WTC11 (cell line): ENCODE results near the gene JAKMIP1. TPM values are rescaled to one million over a fixed set of nuclear protein-coding genes. Genes with fewer than 3 reads are reported as not detected.

Source experiments
- ATAC-seq: fragments of 200-7000 bp; cut with Tn5 transposase; 2 replicates; pipeline ENCODE4 v1.10.0; 2021; ENCODE audit warnings: mild to moderate bottlenecking, moderate library complexity
- CTCF ChIA-PET: fragments of 300-600 bp; sonication (Branson Sonifier 250); formaldehyde crosslinking; loops from one replicate; lab custom pipeline; 2021; ENCODE audit warnings: antibody characterized with exemption; lab: Charles Lee
- POLR2A ChIA-PET: fragments of 350-600 bp; sonication (Branson Sonifier 250); formaldehyde crosslinking; loops from one replicate; lab custom pipeline; 2021; ENCODE audit warnings: antibody characterized with exemption; lab: Charles Lee
- DNase-seq: peaks from one replicate; pipeline ENCODE4 v3.0.0; 2021; ENCODE audit warnings: low spot score
- H3K27ac Mint-ChIP-seq: 2 replicates; pipeline ENCODE4 v1.8.0; 2021; ENCODE audit warnings: mixed read lengths
- H3K27me3 Mint-ChIP-seq: 2 replicates; pipeline ENCODE4 v1.8.0; 2021; ENCODE audit warnings: low read depth, mild to moderate bottlenecking, moderate library complexity, mixed read lengths
- H3K36me3 Mint-ChIP-seq: 2 replicates; pipeline ENCODE4 v1.8.0; 2021; ENCODE audit warnings: mixed read lengths
- H3K4me1 Mint-ChIP-seq: 2 replicates; pipeline ENCODE4 v1.8.0; 2022; ENCODE audit warnings: mixed read lengths
- H3K4me3 Mint-ChIP-seq: 2 replicates; pipeline ENCODE4 v1.8.0; 2021; ENCODE audit warnings: mild to moderate bottlenecking, moderate library complexity, mixed read lengths
- H3K9me3 Mint-ChIP-seq: 2 replicates; pipeline ENCODE4 v1.8.0; 2021; ENCODE audit warnings: mixed read lengths
- ATF2 ChIP-seq: sonication (generic); formaldehyde crosslinking; IDR thresholded peaks from 2 replicates; pipeline ENCODE4 v1.8.1; 2022; ENCODE audit warnings: low read depth, missing genetic modification reagents, borderline replicate concordance
- CBFB ChIP-seq: sonication (generic); formaldehyde crosslinking; IDR thresholded peaks from 2 replicates; pipeline ENCODE4 v1.8.1; 2022; ENCODE audit warnings: mild to moderate bottlenecking, low read depth, missing genetic modification reagents
- CTCF ChIP-seq: fragments of 200-600 bp; IDR thresholded peaks from 2 replicates; pipeline ENCODE4 v1.8.0; 2022; ENCODE audit warnings: antibody characterized with exemption
- ELF4 ChIP-seq: sonication (generic); formaldehyde crosslinking; IDR thresholded peaks from 2 replicates; pipeline ENCODE4 v1.8.1; 2022; ENCODE audit warnings: low read depth, mild to moderate bottlenecking, moderate library complexity, missing genetic modification reagents
- ESRRA ChIP-seq: sonication (generic); formaldehyde crosslinking; IDR thresholded peaks from 2 replicates; pipeline ENCODE4 v1.8.1; 2022; ENCODE audit warnings: mild to moderate bottlenecking, missing genetic modification reagents, borderline replicate concordance
- ETV6 ChIP-seq: sonication (generic); formaldehyde crosslinking; IDR thresholded peaks from 2 replicates; pipeline ENCODE4 v1.8.1; 2022; ENCODE audit warnings: mild to moderate bottlenecking, missing genetic modification reagents
- FOXP1 ChIP-seq: sonication (generic); formaldehyde crosslinking; IDR thresholded peaks from 2 replicates; pipeline ENCODE4 v1.8.0; 2022; ENCODE audit warnings: missing genetic modification reagents, mild to moderate bottlenecking, moderate library complexity, borderline replicate concordance
- GRHL2 ChIP-seq: fragments of 250-450 bp; sonication (Bioruptor Pico); IDR thresholded peaks from 2 replicates; pipeline ENCODE4 v1.8.0; 2022; ENCODE audit warnings: mild to moderate bottlenecking, moderate library complexity; ENCODE audit not compliant: insufficient replicate concordance, severe bottlenecking
- NR1H2 ChIP-seq: sonication (generic); formaldehyde crosslinking; IDR thresholded peaks from 2 replicates; pipeline ENCODE4 v1.9.0; 2021; ENCODE audit warnings: mild to moderate bottlenecking, moderate library complexity, missing genetic modification reagents
- NR3C1 ChIP-seq: sonication (generic); formaldehyde crosslinking; conservative IDR thresholded peaks from 2 replicates; pipeline ENCODE4 v1.8.1; 2023; ENCODE audit warnings: low read depth, mild to moderate bottlenecking, missing genetic modification reagents
- PRDM15 ChIP-seq: sonication (generic); formaldehyde crosslinking; IDR thresholded peaks from 2 replicates; pipeline ENCODE4 v1.8.0; 2022; ENCODE audit warnings: missing genetic modification reagents
- TEAD4 ChIP-seq: sonication (generic); formaldehyde crosslinking; IDR thresholded peaks from 2 replicates; pipeline ENCODE4 v1.8.0; 2022; ENCODE audit warnings: mild to moderate bottlenecking, missing genetic modification reagents
- TP53 ChIP-seq: sonication (generic); formaldehyde crosslinking; IDR thresholded peaks from 2 replicates; pipeline ENCODE4 v1.8.1; 2023; ENCODE audit warnings: mild to moderate bottlenecking, missing genetic modification reagents
- ZNF121 ChIP-seq: sonication (generic); formaldehyde crosslinking; IDR thresholded peaks from 2 replicates; pipeline ENCODE4 v1.8.0; 2023; ENCODE audit warnings: missing genetic modification reagents
- ZNF138 ChIP-seq: sonication (generic); formaldehyde crosslinking; conservative IDR thresholded peaks from 2 replicates; pipeline ENCODE4 v1.8.1; 2022; ENCODE audit warnings: mild to moderate bottlenecking, moderate library complexity, missing genetic modification reagents
- ZNF425 ChIP-seq: fragments of 250-450 bp; sonication (Bioruptor Pico); conservative IDR thresholded peaks from 2 replicates; pipeline ENCODE4 v1.9.0; 2021; ENCODE audit warnings: mild to moderate bottlenecking
- ZNF532 ChIP-seq: fragments of 250-450 bp; sonication (Bioruptor Pico); IDR thresholded peaks from 2 replicates; pipeline ENCODE4 v1.9.0; 2021; ENCODE audit warnings: mild to moderate bottlenecking, borderline replicate concordance
- total RNA-seq: library from RNA; stranded (reverse); gene quantifications from 3 replicates; pipeline ENCODE4 v1.2.3, GENCODE V29; 2021

The JAKMIP1 gene
- total RNA-seq, 1 experiment from 2014 or later: 4.0 TPM

GRCh38 chr4:5990446-5991160 lies 209.7 kb downstream of the JAKMIP1 start (continued):
- no peak for TF ChIP-seq ZNF425 (CRISPR knock-in tag)
- TF ChIP-seq PRDM15: no peak
- TF ChIP-seq NR3C1 (CRISPR knock-in tag): no peak
- no peak for TF ChIP-seq ELF4 (CRISPR knock-in tag)
- TF ChIP-seq NR1H2 (CRISPR knock-in tag): no peak
- TF ChIP-seq TP53 (CRISPR knock-in tag): no peak
- TF ChIP-seq ATF2: no peak
- no peak for TF ChIP-seq ZNF138 (CRISPR knock-in tag)
- no peak for TF ChIP-seq ETV6
- no peak for TF ChIP-seq TEAD4
- TF ChIP-seq ESRRA (CRISPR knock-in tag): no peak

- ChIA-PET POLR2A (no interaction called here), CTCF (interaction anchor here (1.2 to 3.4 kb wide), 5 partner anchors 8 to 13 kb away, joined by 3 to 15 read pairs (median 4); no protein-coding TSS in a partner anchor)
- Mint-ChIP-seq H3K27me3 (peaks cover 19% of the 10 kb centered on the region), H3K27ac (no peak overlapping the region), H3K9me3 (peaks cover 10% of the 10 kb centered on the region), H3K4me3 (no peak overlapping the region), H3K4me1 (no peaks in the 10 kb centered on the region), H3K36me3 (peaks cover 6% of the 10 kb centered on the region)
- ATAC-seq: no peak
- DNase-seq: no peak
- TF ChIP-seq CBFB: no peak
- no peak for TF ChIP-seq GRHL2
- TF ChIP-seq CTCF: no peak
- no peak for TF ChIP-seq FOXP1 (CRISPR knock-in tag)
- TF ChIP-seq ZNF121 (CRISPR knock-in tag): no peak
- no peak for TF ChIP-seq ZNF532
- no peak for TF ChIP-seq ZNF425 (CRISPR knock-in tag)
- TF ChIP-seq TP53 (CRISPR knock-in tag): no peak
Observed at GRCh38 chr4:5989236-5990225, 210.8 kb downstream of the JAKMIP1 start.
